Trophoblast cell (in vitro differentiated cells and primary cell): Measurements from ENCODE around the gene TP73.

Experiments
- DNase-seq, 2 donors: peaks; one replicate each; pipeline ENCODE4 v3.0.0-alpha.2; 2016
- H2AFZ ChIP-seq: 2 replicates; pipeline ENCODE4 v1.6.1; 2013; ENCODE audit warnings: low read length, moderate library complexity, mild to moderate bottlenecking; ENCODE audit not compliant: insufficient read depth, poor library complexity
- H2AK5ac ChIP-seq: 2 replicates; pipeline ENCODE4 v1.6.1; 2013; ENCODE audit warnings: mild to moderate bottlenecking, low read length
- H2BK120ac ChIP-seq: 2 replicates; pipeline ENCODE4 v1.6.1; 2013; ENCODE audit warnings: low read length, mild to moderate bottlenecking, moderate library complexity; ENCODE audit not compliant: insufficient read depth, poor library complexity
- H2BK12ac ChIP-seq: 2 replicates; pipeline ENCODE4 v1.6.1; 2013; ENCODE audit warnings: mild to moderate bottlenecking, low read length, moderate library complexity
- H2BK5ac ChIP-seq: 2 replicates; pipeline ENCODE4 v1.6.1; 2013; ENCODE audit warnings: low read length, low read depth, moderate library complexity, mild to moderate bottlenecking; ENCODE audit not compliant: poor library complexity
- H3K14ac ChIP-seq: 2 replicates; pipeline ENCODE4 v1.6.1; 2013; ENCODE audit warnings: mild to moderate bottlenecking, low read length
- H3K18ac ChIP-seq: 2 replicates; pipeline ENCODE4 v1.6.1; 2013; ENCODE audit warnings: mild to moderate bottlenecking, low read length
- H3K23ac ChIP-seq: 2 replicates; pipeline ENCODE4 v1.6.1; 2013; ENCODE audit warnings: low read length
- H3K27ac ChIP-seq: 2 replicates; pipeline ENCODE4 v1.5.1; 2013; ENCODE audit warnings: low read depth, mild to moderate bottlenecking, inconsistent platforms, low read length, moderate library complexity
- H3K27me3 ChIP-seq: 2 replicates; pipeline ENCODE4 v1.6.1; 2013; ENCODE audit warnings: inconsistent platforms, mild to moderate bottlenecking, low read length, moderate library complexity; ENCODE audit not compliant: insufficient read depth
- H3K36me3 ChIP-seq, 2 experiments: 1 replicate in 1 of 2; 2 replicates in 1 of 2; pipeline ENCODE4 v1.6.1; 2013; ENCODE audit warnings: low read length in 2 of 2, mild to moderate bottlenecking in 2 of 2, moderate library complexity in 1 of 2; ENCODE audit not compliant: insufficient read depth in 2 of 2, control insufficient read depth in 1 of 2
- H3K4ac ChIP-seq: 2 replicates; pipeline ENCODE4 v1.6.1; 2013; ENCODE audit warnings: low read depth, mild to moderate bottlenecking, low read length, moderate library complexity
- H3K4me1 ChIP-seq, 2 experiments: 1 replicate in 1 of 2; 2 replicates in 1 of 2; pipeline ENCODE4 v1.6.1; 2013; ENCODE audit warnings: low read length in 2 of 2, mild to moderate bottlenecking in 2 of 2, moderate library complexity in 1 of 2; ENCODE audit not compliant: insufficient read depth in 2 of 2, control insufficient read depth in 1 of 2
- H3K4me2 ChIP-seq: 2 replicates; pipeline ENCODE4 v1.6.1; 2013; ENCODE audit warnings: inconsistent platforms, mild to moderate bottlenecking, low read length, moderate library complexity
- H3K4me3 ChIP-seq: 2 replicates; pipeline ENCODE4 v1.5.1; 2013; ENCODE audit warnings: mild to moderate bottlenecking, low read depth, low read length, inconsistent platforms
- H3K79me1 ChIP-seq: one replicate; pipeline ENCODE4 v1.6.1; 2013; ENCODE audit warnings: low read length
- H3K79me2 ChIP-seq: 2 replicates; pipeline ENCODE4 v1.6.1; 2013; ENCODE audit warnings: low read length, mild to moderate bottlenecking; ENCODE audit not compliant: control insufficient read depth, insufficient read depth, poor library complexity
- H3K9ac ChIP-seq: 2 replicates; pipeline ENCODE4 v1.6.1; 2013; ENCODE audit warnings: mild to moderate bottlenecking, low read length
- H3K9me3 ChIP-seq: 2 replicates; pipeline ENCODE4 v1.6.1; 2013; ENCODE audit warnings: low read depth, mild to moderate bottlenecking, control low read depth, inconsistent platforms, low read length; ENCODE audit not compliant: insufficient read depth
- H4K12ac ChIP-seq: 2 replicates; pipeline ENCODE4 v1.6.1; 2013; ENCODE audit warnings: low read depth, mild to moderate bottlenecking, low read length, moderate library complexity
- H4K8ac ChIP-seq: 2 replicates; pipeline ENCODE4 v1.6.1; 2013; ENCODE audit warnings: low read depth, mild to moderate bottlenecking, low read length, moderate library complexity
- H4K91ac ChIP-seq: one replicate; pipeline ENCODE4 v1.6.1; 2013; ENCODE audit warnings: low read depth, mild to moderate bottlenecking, low read length, moderate library complexity
- WGBS: extraction: QIAGEN DNeasy Blood & Tissue Kit; methylation state at CpG from one replicate; pipeline ENCODE4 v1.1.7; 2013; ENCODE audit warnings: missing lambda C conversion rate; ENCODE audit not compliant: insufficient read length, insufficient coverage; ENCODE audit errors: extremely low coverage; 5-methylcytosine and 5-hydroxymethylcytosine counted together

The TP73 gene

GRCh38 chr1:3652548-3653285, 401 bp downstream of the TP73 start:
- no peak overlapping the region for H3K4ac ChIP-seq
- peaks cover 45% of the 10 kb centered on the region for H3K27me3 ChIP-seq
- no peak overlapping the region for H3K9ac ChIP-seq
- no peak overlapping the region for H3K27ac ChIP-seq
- no peak overlapping the region for H2BK12ac ChIP-seq
- no peak overlapping the region for H3K4me3 ChIP-seq
- H4K12ac ChIP-seq = no peak overlapping the region
- H2AFZ ChIP-seq = no peak overlapping the region
- H3K23ac ChIP-seq = no peak overlapping the region
- peaks cover 3 to 9% of the 10 kb centered on the region in 2 experiments for H3K4me1 ChIP-seq
- H4K8ac ChIP-seq = no peak overlapping the region
- peak overlapping the region; percentile 55 for H3K4me2 ChIP-seq
- H3K9me3 ChIP-seq = peaks cover 5% of the 10 kb centered on the region
- peaks cover 5% of the 10 kb centered on the region for H3K79me2 ChIP-seq
- H2AK5ac ChIP-seq = no peak overlapping the region
- no peaks in the 10 kb centered on the region for H3K36me3 ChIP-seq
- H4K91ac ChIP-seq = no peak overlapping the region
- WGBS = no CpG with 5 or more reads among the region's 68 CpGs
- peaks cover 3% of the 10 kb centered on the region for H3K79me1 ChIP-seq
- no peak overlapping the region for H3K18ac ChIP-seq
- peak in 1 of 2 donors; percentile 6 for DNase-seq
- H2BK120ac ChIP-seq = no peak overlapping the region
- no peak overlapping the region for H2BK5ac ChIP-seq
- H3K14ac ChIP-seq = no peak overlapping the region

- H3K4me1 ChIP-seq = peaks cover 3 to 9% of the 10 kb centered on the region in 2 experiments
- no peak overlapping the region for H2BK12ac ChIP-seq
- H3K18ac ChIP-seq = no peak overlapping the region
- peaks cover 5% of the 10 kb centered on the region for H3K9me3 ChIP-seq
- H3K27me3 ChIP-seq = peaks cover 45% of the 10 kb centered on the region
- H3K79me2 ChIP-seq = peaks cover 5% of the 10 kb centered on the region
- H2AFZ ChIP-seq = no peak overlapping the region
- WGBS = no CpG with 5 or more reads among the region's 10 CpGs
- no peak overlapping the region for H3K4ac ChIP-seq
- H4K12ac ChIP-seq = no peak overlapping the region
- H2BK120ac ChIP-seq = no peak overlapping the region
- no peak for DNase-seq
- H3K4me2 ChIP-seq = no peak overlapping the region
- H3K27ac ChIP-seq = no peak overlapping the region
- no peak overlapping the region for H3K9ac ChIP-seq
- H4K91ac ChIP-seq = no peak overlapping the region
- no peak overlapping the region for H3K23ac ChIP-seq
- no peak overlapping the region for H2AK5ac ChIP-seq
- H3K14ac ChIP-seq = no peak overlapping the region
- H3K36me3 ChIP-seq = no peaks in the 10 kb centered on the region
- H3K4me3 ChIP-seq = no peak overlapping the region
- peaks cover 3% of the 10 kb centered on the region for H3K79me1 ChIP-seq
- no peak overlapping the region for H2BK5ac ChIP-seq
- no peak overlapping the region for H4K8ac ChIP-seq
Observed at GRCh38 chr1:3653286-3653618, 936 bp downstream of the TP73 start.

- H3K4me3 ChIP-seq = no peak overlapping the region
- no peak overlapping the region for H2AFZ ChIP-seq
- H2AK5ac ChIP-seq = no peak overlapping the region
- H3K23ac ChIP-seq = no peak overlapping the region
- no peak overlapping the region for H2BK120ac ChIP-seq
- no peak overlapping the region for H2BK5ac ChIP-seq
- H3K4me2 ChIP-seq = no peak overlapping the region
- no peak overlapping the region for H3K14ac ChIP-seq
- peaks cover under 1% of the 10 kb centered on the region for H3K79me1 ChIP-seq
- H3K9me3 ChIP-seq = peaks cover 5% of the 10 kb centered on the region
- H2BK12ac ChIP-seq = no peak overlapping the region
- H4K12ac ChIP-seq = no peak overlapping the region
- H3K9ac ChIP-seq = no peak overlapping the region
- peaks cover under 1% of the 10 kb centered on the region for H3K79me2 ChIP-seq
- H3K36me3 ChIP-seq = no peaks in the 10 kb centered on the region
- H3K27ac ChIP-seq = no peak overlapping the region
- H3K27me3 ChIP-seq = peaks cover 45% of the 10 kb centered on the region
- no peak overlapping the region for H3K4ac ChIP-seq
- no peak overlapping the region for H4K8ac ChIP-seq
- H3K4me1 ChIP-seq = peaks cover 0 to 6% of the 10 kb centered on the region in 2 experiments
- H4K91ac ChIP-seq = no peak overlapping the region
- no CpG with 5 or more reads among the region's 22 CpGs for WGBS
- no peak overlapping the region for H3K18ac ChIP-seq
- DNase-seq = no peak
Observed at GRCh38 chr1:3654549-3655281, 2.4 kb downstream of the TP73 start.

- Histone ChIP-seq H3K18ac (no peak overlapping the region), H4K8ac (no peak overlapping the region), H4K12ac (no peak overlapping the region), H2BK12ac (no peak overlapping the region), H3K9me3 (peaks cover 2% of the 10 kb centered on the region), H3K79me1 (no peaks in the 10 kb centered on the region), H3K4me3 (no peak overlapping the region), H3K4me1 (no peaks in the 10 kb centered on the region), H3K27me3 (peaks cover 33% of the 10 kb centered on the region), H3K9ac (peak overlapping the region; percentile 27), H2BK5ac (no peak overlapping the region), H4K91ac (no peak overlapping the region), H3K4ac (no peak overlapping the region), H2AK5ac (no peak overlapping the region), H3K36me3 (no peaks in the 10 kb centered on the region), H3K14ac (no peak overlapping the region), H3K23ac (no peak overlapping the region), H3K27ac (no peak overlapping the region), H3K4me2 (no peak overlapping the region), H2BK120ac (no peak overlapping the region), H3K79me2 (no peaks in the 10 kb centered on the region), H2AFZ (no peak overlapping the region)
- WGBS = no CpG with 5 or more reads among the region's 13 CpGs
- no peak for DNase-seq
Observed at GRCh38 chr1:3656450-3657095, 4.3 kb downstream of the TP73 start.
